A673 (cell line): Measurements from ENCODE around the gene MLF1. TPM values are rescaled to one million over a fixed set of nuclear protein-coding genes. Genes with fewer than 3 reads are reported as not detected.

Source experiments
- BruUV-seq: library from RNA; stranded (reverse); fragments of 400-500 nt; replicated peaks from 2 replicates; lab custom pipeline; 2021; lab: Mats Ljungman, UMichigan
- CTCF ChIA-PET: fragments of 300-600 bp; sonication (Branson Sonifier 250); formaldehyde crosslinking; loops from one replicate; lab custom pipeline; 2022; ENCODE audit warnings: antibody characterized with exemption; lab: Charles Lee
- POLR2A ChIA-PET: fragments of 300-600 bp; sonication (Branson Sonifier 250); formaldehyde crosslinking; loops from one replicate; lab custom pipeline; 2022; ENCODE audit warnings: antibody characterized with exemption; ENCODE audit not compliant: low non-redundant PET; lab: Charles Lee
- DNase-seq: peaks from one replicate; pipeline ENCODE4 v3.0.0-alpha.2; 2015; ENCODE audit warnings: low spot score
- H3K27ac ChIP-seq: fragments of 200-600 bp; sonication (generic); 2 replicates; pipeline ENCODE4 v1.5.1; 2016; ENCODE audit warnings: mixed run types, low read depth, mild to moderate bottlenecking, mixed read lengths, antibody characterized with exemption, low read length; ENCODE audit not compliant: poor library complexity, severe bottlenecking
- H3K27me3 ChIP-seq: fragments of 200-600 bp; sonication (generic); replicated peaks from 2 replicates; pipeline ENCODE4 v1.6.1; 2017; ENCODE audit warnings: mixed run types, low read depth, mild to moderate bottlenecking, mixed read lengths, antibody characterized with exemption, low read length; ENCODE audit not compliant: insufficient read depth, poor library complexity
- H3K36me3 ChIP-seq: fragments of 200-600 bp; sonication (generic); 2 replicates; pipeline ENCODE4 v1.6.1; 2016; ENCODE audit warnings: mixed run types, mild to moderate bottlenecking, mixed read lengths, antibody characterized with exemption, low read length; ENCODE audit not compliant: insufficient read depth, poor library complexity, severe bottlenecking
- H3K4me1 ChIP-seq: fragments of 200-600 bp; sonication (generic); 2 replicates; pipeline ENCODE4 v1.6.1; 2017; ENCODE audit warnings: mixed run types, mild to moderate bottlenecking, mixed read lengths, antibody characterized with exemption, low read length; ENCODE audit not compliant: insufficient read depth, poor library complexity, severe bottlenecking
- H3K4me3 ChIP-seq: fragments of 200-600 bp; sonication (generic); 2 replicates; pipeline ENCODE4 v1.5.1; 2016; ENCODE audit warnings: low read depth, mixed run types, mild to moderate bottlenecking, mixed read lengths, low read length; ENCODE audit not compliant: poor library complexity, severe bottlenecking
- H3K9me3 ChIP-seq: fragments of 200-600 bp; sonication (generic); 2 replicates; pipeline ENCODE4 v1.6.1; 2016; ENCODE audit warnings: mixed run types, low read depth, mild to moderate bottlenecking, mixed read lengths, antibody characterized with exemption, low read length; ENCODE audit not compliant: poor library complexity, severe bottlenecking
- CTCF ChIP-seq: fragments of 300-800, 200-600 bp; sonication (generic); conservative IDR thresholded peaks from 2 replicates; pipeline ENCODE4 v1.5.1; 2017; ENCODE audit warnings: low read depth, mild to moderate bottlenecking, antibody characterized with exemption, low read length, moderate library complexity, mixed read lengths
- EZH2 ChIP-seq: fragments of 200-600 bp; sonication (generic); IDR thresholded peaks from 2 replicates; pipeline ENCODE4 v1.6.1; 2017; ENCODE audit warnings: borderline replicate concordance, low read depth, mild to moderate bottlenecking, mixed read lengths, antibody characterized with exemption, low read length; ENCODE audit not compliant: poor library complexity, severe bottlenecking
- intact Hi-C: fragments of 100-400 bp; cut with micrococcal nuclease; formaldehyde crosslinking; loops from one replicate; pipeline ENCODE4 v1.10.0; 2022; ENCODE audit not compliant: unreplicated experiment
- total RNA-seq: library from RNA; stranded (reverse); gene quantifications from 2 replicates; pipeline ENCODE4 v1.2.3, GENCODE V29; 2021

Gene MLF1
- total RNA-seq, 1 experiment from 2014 or later = 5.0 TPM

- Histone ChIP-seq H3K4me3 (no peak overlapping the region), H3K27ac (no peak overlapping the region), H3K36me3 (no peaks in the 10 kb centered on the region), H3K27me3 (no peaks in the 10 kb centered on the region), H3K4me1 (no peaks in the 10 kb centered on the region), H3K9me3 (no peaks in the 10 kb centered on the region)
- DNase-seq = no peak
- ChIA-PET POLR2A (no interaction called here), CTCF (no interaction called here)
- intact Hi-C loops = no loop called here
- no TSS peak for BruUV-seq
- no peak for TF ChIP-seq EZH2
- TF ChIP-seq CTCF = no peak
Observed at GRCh38 chr3:158631981-158632380, 61.0 kb downstream of the MLF1 start.

DNA sequence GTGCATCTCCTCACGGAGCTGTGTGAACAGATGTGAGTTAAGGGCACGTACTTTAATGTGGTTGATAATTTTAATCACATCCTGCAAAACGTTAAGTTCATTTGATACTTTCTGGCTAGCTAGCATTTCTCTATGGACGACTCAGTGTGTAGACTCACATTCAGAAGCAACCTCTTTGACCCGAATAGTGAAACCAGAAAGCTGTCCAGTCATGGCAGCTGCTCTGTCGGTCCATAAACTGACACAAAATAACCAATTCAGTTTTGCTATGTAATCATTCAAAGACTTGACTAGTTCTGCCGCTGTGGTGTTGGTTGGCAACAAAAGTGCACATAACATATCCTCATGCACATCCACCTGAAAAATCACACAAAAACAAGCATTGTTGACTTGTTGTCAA, 69.7 kb downstream of the MLF1 start:
- intact Hi-C loops = no loop called here
- BruUV-seq = no TSS peak
- no peaks in the 10 kb centered on the region for H3K27me3 ChIP-seq
- peaks cover 6% of the 10 kb centered on the region for H3K4me1 ChIP-seq
- H3K9me3 ChIP-seq = no peaks in the 10 kb centered on the region
- no peak overlapping the region for H3K4me3 ChIP-seq
- ChIA-PET CTCF (no interaction called here), POLR2A (no interaction called here)
- TF ChIP-seq EZH2 (no peak), CTCF (no peak)
- DNase-seq = no peak
- H3K36me3 ChIP-seq = no peaks in the 10 kb centered on the region
- H3K27ac ChIP-seq = no peak overlapping the region

- Histone ChIP-seq H3K27me3 (no peaks in the 10 kb centered on the region), H3K27ac (no peak overlapping the region), H3K4me1 (peaks cover 6% of the 10 kb centered on the region), H3K9me3 (no peaks in the 10 kb centered on the region), H3K4me3 (no peak overlapping the region), H3K36me3 (no peaks in the 10 kb centered on the region)
- TF ChIP-seq EZH2 = no peak
- no peak for TF ChIP-seq CTCF
- no TSS peak for BruUV-seq
- ChIA-PET POLR2A (no interaction called here), CTCF (no interaction called here)
- intact Hi-C loops = no loop called here
- DNase-seq = no peak
Observed at GRCh38 chr3:158642005-158642404, 71.0 kb downstream of the MLF1 start.
